Motor neuron (in vitro differentiated cells): ENCODE data around the gene TSHZ2. TPM values are rescaled to one million over a fixed set of nuclear protein-coding genes. Genes with fewer than 3 reads are reported as not detected.

Source experiments
- ATAC-seq, 8 experiments: fragments of 200-7000 bp; cut with Tn5 transposase; replicated peaks in 6 of 8; 2 replicates each; pipeline ENCODE4 v1.8.0; 2021; ENCODE audit warnings: mild to moderate bottlenecking in 8 of 8, moderate library complexity in 8 of 8
- H3K27ac ChIP-seq, 2 donors: fragments of 250-450 bp; sonication (Bioruptor Pico); 2 replicates each; pipeline ENCODE4 v1.9.0; 2021; ENCODE audit warnings: antibody characterized with exemption in 2 of 2, mild to moderate bottlenecking in 2 of 2, moderate library complexity in 1 of 2
- H3K4me1 ChIP-seq, 2 donors: fragments of 250-450 bp; sonication (Bioruptor Pico); replicated peaks in 1 of 2; 2 replicates each; pipeline ENCODE4 v1.6.1; 2021; ENCODE audit warnings: antibody characterized with exemption in 2 of 2, mild to moderate bottlenecking in 2 of 2, moderate library complexity in 1 of 2
- H3K4me3 ChIP-seq, 5 donors: fragments of 250-450 bp; sonication (Bioruptor Pico); 2 replicates each; pipeline ENCODE4 v1.9.0; 2021; ENCODE audit warnings: antibody characterized with exemption in 5 of 5, mild to moderate bottlenecking in 5 of 5, moderate library complexity in 4 of 5
- WGBS, 10 experiments: fragments of 450-650 bp; shearing (Covaris generic); methylation state at CpG; one replicate each; pipeline ENCODE4 v1.0.0; 2022; 5-methylcytosine and 5-hydroxymethylcytosine counted together
- in situ Hi-C, 9 experiments: fragments of 400-800 bp; cut with MboI; loops; one replicate each; pipeline ENCODE4 v1.15.0; 2021; ENCODE audit warnings: low sequenced_read_pairs in 9 of 9, low pct_unique_long_range_greater_than_20kb in 2 of 9; ENCODE audit not compliant: unreplicated experiment in 9 of 9
- total RNA-seq, 8 experiments: library from RNA; unstranded; fragments of 300-600 nt; gene quantifications; 2 replicates each; pipeline versions ENCODE4 v1.2.3 to v1.2.4, GENCODE V29; 2022

TSHZ2 gene
- total RNA-seq, 8 experiments from 2014 or later: 11.4 to 125 (median 47.7) TPM

DNA sequence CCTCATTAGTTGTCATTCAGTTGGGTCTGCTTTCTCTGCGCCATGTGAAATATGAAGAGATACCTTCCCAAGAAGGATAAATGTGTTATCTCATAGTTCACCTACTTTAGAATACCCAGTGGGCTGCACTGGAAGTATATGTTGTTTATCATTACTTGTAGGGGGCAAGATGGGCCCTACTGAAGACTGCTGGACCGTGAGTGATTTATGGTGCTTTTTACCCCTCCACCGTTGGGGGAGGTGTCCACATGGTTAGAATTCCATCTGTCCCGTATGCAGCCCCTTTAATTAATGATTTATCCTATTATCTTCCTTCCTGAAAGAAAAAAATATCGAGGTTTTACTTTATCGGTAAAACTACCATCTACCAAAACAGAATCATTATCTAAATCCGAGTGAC lies 97.0 kb downstream of the TSHZ2 start:
- Histone ChIP-seq H3K27ac (no peak overlapping the region), H3K4me1 (peaks cover 34 to 43% of the 10 kb centered on the region in 2 donors), H3K4me3 (no peak overlapping the region)
- ATAC-seq: peak in 2 of 8 experiments; percentile 18 to 26
- WGBS, 10 experiments: 47 to 97% (median 72%) methylated on average over 2 to 7 of the region's 7 CpGs; no CpG with 5 or more reads in 1 of the 10 experiments
- in situ Hi-C loops: no loop called here

DNA sequence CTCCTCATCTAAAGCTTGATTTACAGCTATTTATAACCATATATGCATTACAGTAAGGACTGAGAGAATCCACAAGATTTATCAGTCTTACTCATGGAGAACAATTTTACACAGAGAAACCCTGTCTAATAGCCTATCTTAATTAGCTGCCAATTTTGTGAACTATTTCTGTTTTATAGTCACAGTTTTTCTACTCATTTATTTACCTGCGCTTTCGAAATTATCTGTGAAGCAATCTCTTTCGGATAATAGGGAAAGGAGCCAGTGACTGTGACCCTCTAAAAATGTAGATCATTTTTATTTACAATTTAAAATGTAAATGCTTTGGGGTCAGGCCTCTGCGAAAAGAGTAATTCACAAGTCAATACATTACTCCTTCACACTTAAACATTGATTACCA lies 98.1 kb downstream of the TSHZ2 start:
- 0 to 89% (median 73%) methylated on average over 1 to 4 of the region's 4 CpGs; no CpG with 5 or more reads in 2 of the 10 experiments for WGBS, 10 experiments

DNA sequence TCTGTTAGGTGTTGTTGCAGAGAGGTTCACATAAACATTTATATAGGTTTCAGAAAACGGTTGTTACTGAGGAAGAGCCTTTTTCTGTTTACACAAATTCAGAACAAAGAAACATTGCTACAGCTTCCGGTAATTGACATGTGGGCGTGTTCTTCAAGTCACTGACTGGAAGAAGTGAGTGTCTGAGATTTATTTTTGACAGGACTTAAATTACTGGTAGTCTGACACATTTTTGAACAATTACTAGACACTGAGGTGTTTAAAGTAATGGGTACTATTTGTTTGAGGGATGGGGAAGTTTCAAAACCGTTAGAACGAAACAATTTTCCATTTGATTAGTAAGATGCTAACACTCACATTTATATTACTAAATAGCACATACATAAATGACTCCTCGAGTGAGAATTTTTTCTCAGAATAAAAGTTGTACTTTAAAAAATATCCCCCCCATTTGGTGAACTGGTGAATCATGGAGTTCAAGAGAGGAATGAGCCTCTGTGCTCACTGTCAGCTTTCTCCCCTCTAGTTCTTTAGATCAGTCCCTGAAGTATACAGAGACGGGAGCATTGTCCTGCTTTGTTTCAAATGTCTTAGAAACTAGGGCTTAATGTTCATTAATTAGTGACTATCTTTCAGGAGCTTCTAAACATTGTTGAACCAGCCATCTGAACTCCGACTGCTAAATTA lies 98.7 kb downstream of the TSHZ2 start:
- ATAC-seq: peak; percentile 30 to 93 (median 42)
- 0 to 85% (median 60%) methylated on average over 1 to 7 of the region's 8 CpGs for WGBS, 10 experiments
- in situ Hi-C loops: no loop called here

More for the DNA sequence above, 98.1 kb downstream of the TSHZ2 start:
- Histone ChIP-seq H3K4me1 (peaks cover 34 to 37% of the 10 kb centered on the region in 2 donors), H3K4me3 (no peak overlapping the region), H3K27ac (no peak overlapping the region)
- in situ Hi-C loops: no loop called here
- ATAC-seq: peak in 4 of 8 experiments; percentile 31 to 46 (median 40)

DNA sequence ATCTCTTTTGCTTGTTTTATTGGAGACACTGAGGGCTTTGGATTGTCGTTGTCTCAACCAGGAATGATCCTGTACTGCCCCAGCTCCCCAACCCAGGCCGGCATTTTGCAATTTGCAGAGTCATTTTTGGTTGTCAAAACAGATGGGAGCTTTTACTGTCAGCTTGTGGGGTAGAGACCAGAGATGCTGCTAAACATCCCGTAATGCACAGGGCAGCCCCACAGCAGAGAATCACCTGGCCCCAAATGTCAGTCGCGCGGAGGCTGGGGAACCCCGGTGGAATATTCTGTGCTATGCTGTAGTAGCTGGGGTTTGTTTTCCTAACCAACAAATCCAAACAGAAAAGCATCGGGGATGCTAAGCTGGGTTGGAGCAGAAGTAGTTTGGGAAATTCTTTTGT lies 99.7 kb downstream of the TSHZ2 start:
- WGBS, 10 experiments: 72 to 100% (median 97%) methylated on average over 1 to 6 of the region's 8 CpGs
- no peak for ATAC-seq
- Histone ChIP-seq H3K4me3 (no peak overlapping the region), H3K4me1 (peaks cover 37 to 38% of the 10 kb centered on the region in 2 donors), H3K27ac (no peak overlapping the region)
- in situ Hi-C loops: no loop called here

More for the DNA sequence above, 98.7 kb downstream of the TSHZ2 start:
- H3K4me3 ChIP-seq: no peak overlapping the region
- H3K4me1 ChIP-seq: peaks cover 34 to 37% of the 10 kb centered on the region in 2 donors
- no peak overlapping the region for H3K27ac ChIP-seq

DNA sequence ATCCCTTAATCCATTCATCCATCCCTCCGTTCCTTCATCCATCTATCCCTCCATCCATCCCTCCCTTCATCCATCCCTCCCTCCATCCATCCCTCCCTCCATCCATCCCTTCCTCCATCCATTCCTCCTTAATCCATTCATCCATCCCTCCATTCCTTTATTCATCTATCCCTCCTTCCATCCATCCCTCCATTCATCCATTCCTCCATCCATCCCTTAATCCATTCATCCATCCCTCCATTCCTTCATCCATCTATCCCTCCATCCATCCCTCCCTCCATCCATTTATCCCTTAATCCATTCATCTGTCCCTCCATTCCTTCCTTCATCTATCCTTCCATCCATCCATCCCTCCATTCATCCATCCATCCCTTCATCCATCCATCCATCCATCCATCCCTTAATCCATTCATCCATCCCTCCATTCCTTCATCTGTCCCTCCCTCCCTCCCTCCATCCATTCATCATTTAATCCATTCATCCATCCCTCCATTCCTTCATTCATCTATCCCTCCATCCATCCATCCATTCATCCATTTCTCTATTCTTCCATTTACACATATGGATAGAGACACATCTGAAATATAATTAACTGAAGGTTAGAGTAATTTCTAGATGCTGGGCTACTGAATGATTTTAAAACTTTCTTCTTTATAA lies 100.9 kb downstream of the TSHZ2 start:
- H3K27ac ChIP-seq: no peak overlapping the region
- ATAC-seq: no peak
- H3K4me1 ChIP-seq: peaks cover 46 to 51% of the 10 kb centered on the region in 2 donors
- H3K4me3 ChIP-seq: no peak overlapping the region
- 71 to 100% (median 100%) methylated on average over 1 of the region's 1 CpG; no CpG with 5 or more reads in 4 of the 10 experiments for WGBS, 10 experiments
- in situ Hi-C loops: no loop called here

DNA sequence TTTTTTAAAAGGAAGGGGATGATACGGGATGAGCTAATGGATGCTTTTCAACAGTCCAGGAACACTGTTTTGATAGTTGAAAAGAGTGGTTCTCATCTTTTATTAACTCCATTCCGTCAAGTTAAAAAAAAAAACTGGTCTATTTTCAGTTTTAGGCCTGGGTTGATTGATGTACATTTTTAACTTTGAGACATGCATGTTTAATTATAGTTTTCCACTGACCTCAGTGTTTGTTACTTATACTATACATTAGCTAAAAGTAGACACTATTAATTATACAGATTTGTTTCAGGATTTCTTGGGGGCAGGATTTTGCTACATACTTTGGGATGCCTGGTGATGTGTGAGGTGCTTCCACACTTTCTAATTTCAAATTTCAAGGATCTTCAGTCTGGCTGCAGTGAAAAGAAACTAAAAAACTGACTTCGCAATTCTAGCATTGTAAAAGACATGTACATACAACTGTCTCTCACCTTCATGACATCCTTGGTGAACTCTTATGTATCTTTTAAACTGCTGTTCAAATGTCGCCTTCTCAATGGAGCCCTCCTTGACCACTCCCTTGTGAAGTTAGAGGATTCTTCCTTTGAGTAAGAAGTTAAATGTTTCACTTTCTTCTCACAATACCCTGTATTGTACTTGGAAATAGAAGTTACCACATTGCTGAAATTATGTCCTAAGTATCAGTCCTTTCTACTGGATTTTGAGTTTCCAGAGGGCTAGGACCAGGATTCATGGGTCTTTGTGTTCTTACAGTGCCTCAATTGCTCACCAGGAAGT lies 101.7 kb downstream of the TSHZ2 start:
- no peak for ATAC-seq
- Histone ChIP-seq H3K27ac (no peak overlapping the region), H3K4me3 (no peak overlapping the region), H3K4me1 (peaks cover 44 to 45% of the 10 kb centered on the region in 2 donors)
- 74 to 100% (median 91%) methylated on average over 1 to 4 of the region's 4 CpGs for WGBS, 10 experiments
- in situ Hi-C loops: no loop called here

DNA sequence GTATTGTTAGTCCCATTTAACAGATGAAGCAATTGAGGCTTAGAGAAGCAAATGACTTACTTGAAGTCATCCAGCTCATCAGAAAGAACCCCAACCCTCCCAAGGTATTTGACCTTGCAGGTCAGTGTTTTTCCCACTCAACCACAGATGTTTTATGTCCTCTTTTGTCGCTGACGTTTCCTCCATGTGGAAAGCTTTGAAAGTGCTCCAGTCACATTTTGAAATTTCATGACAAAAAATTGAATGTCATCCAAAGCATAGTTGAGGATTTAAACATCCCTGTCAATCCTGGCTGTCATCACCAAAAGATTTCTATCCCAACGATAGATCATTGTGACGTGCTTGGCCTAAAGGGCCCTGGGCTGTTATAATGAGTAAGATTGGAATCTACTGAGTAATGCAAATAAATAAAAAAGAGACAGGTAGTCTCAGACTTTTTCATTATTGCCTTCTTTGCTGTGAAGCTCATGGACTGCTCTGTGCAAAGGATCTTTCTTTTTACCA lies 102.7 kb downstream of the TSHZ2 start:
- WGBS, 10 experiments: 0 to 95% (median 73%) methylated on average over 2 to 4 of the region's 4 CpGs; no CpG with 5 or more reads in 4 of the 10 experiments
- peaks cover 34 to 37% of the 10 kb centered on the region in 2 donors for H3K4me1 ChIP-seq
- no peak overlapping the region for H3K27ac ChIP-seq
- ATAC-seq: no peak
- in situ Hi-C loops: no loop called here
- no peak overlapping the region for H3K4me3 ChIP-seq

DNA sequence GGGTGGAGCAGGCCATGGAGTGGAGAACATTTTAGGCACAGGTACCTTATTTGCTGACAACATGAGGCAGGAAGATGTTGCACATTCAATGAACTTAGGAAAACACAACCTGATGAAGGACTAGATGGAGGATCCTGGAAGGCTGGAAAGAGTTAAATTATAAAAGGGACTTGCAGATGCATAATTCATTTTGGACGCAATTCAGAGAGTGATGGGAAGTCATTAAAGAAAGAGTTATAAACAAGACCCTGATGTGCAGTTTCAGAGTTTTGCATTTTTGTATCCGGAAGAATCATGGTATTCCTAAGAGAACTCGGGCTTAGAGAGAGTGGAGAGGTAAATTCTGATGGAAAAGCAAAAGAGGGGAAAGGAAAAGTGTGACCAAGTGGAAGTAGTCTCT lies 104.5 kb downstream of the TSHZ2 start:
- Histone ChIP-seq H3K27ac (no peak overlapping the region), H3K4me3 (no peak overlapping the region), H3K4me1 (peaks cover 15 to 19% of the 10 kb centered on the region in 2 donors)
- in situ Hi-C loops: no loop called here
- peak in 1 of 8 experiments; percentile 68 for ATAC-seq
- 0 to 100% (median 79%) methylated on average over 2 to 3 of the region's 3 CpGs; no CpG with 5 or more reads in 2 of the 10 experiments for WGBS, 10 experiments

DNA sequence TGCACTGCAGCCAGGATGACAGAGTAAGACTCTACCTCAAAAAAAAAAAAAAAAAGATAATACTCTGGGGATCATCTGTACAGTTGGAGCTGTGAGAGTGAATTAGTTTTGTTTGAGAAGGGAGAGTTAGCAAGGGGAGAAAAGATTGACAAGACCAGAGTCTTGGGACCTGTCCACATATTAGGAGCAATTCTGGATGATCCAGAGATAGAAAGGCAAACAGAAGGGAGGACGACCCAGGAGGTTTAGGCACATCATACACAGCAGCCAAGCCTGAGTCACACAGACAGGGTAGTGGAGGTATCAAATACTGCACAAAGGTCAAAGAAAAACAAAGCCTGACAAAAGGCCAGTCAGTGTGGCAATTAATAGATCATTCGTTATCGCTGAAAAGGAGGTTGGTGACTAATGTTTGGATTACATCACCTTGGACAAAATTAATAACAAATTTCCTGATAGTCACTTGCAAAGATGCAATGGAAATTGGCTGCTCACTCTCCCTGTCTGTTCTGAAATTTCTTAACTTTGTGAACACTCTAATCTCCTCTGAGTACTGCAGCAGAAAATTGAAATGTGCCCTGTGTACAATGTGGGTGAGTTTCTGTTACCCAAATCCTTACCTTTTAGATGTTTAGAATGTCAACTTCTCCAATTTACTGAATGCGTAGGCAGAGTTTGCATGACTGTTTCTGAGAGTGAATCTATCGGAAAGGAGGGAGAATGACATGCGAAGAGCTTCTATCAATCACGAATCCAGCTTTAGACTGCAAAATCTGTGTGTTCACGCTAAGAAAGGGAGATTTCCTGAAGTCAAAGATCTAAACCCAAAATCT lies 105.4 kb downstream of the TSHZ2 start:
- 46 to 97% (median 81%) methylated on average over 1 to 8 of the region's 8 CpGs for WGBS, 10 experiments
- peak in 6 of 8 experiments; percentile 46 to 99 (median 98) for ATAC-seq
- no peak overlapping the region for H3K27ac ChIP-seq
- H3K4me3 ChIP-seq: no peak overlapping the region
- H3K4me1 ChIP-seq: peaks cover 14 to 17% of the 10 kb centered on the region in 2 donors
- in situ Hi-C loops: no loop called here

DNA sequence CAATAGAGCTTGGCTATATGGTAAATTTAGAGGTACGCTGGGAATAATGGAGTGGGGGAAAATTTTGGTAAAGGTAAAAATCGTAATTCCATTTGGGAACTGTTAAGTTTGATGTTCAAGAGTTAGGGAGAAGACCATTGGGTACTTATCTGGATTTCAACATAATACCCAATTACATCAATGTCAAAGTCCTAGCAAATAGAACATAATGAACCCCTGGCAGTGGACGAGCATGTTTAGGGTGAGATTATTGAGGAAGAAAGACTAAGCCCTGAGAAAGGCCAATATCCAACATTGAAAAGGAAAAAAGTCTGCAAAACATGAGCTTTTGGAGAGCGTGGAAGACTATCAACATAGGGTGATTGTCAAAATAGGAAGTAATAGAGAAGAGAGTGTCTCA lies 106.6 kb downstream of the TSHZ2 start:
- no peak for ATAC-seq
- Histone ChIP-seq H3K4me3 (no peak overlapping the region), H3K27ac (no peak overlapping the region), H3K4me1 (peaks cover 13 to 17% of the 10 kb centered on the region in 2 donors)
- WGBS, 10 experiments: 74 to 97% (median 92%) methylated on average over 1 to 4 of the region's 4 CpGs
- in situ Hi-C loops: no loop called here

DNA sequence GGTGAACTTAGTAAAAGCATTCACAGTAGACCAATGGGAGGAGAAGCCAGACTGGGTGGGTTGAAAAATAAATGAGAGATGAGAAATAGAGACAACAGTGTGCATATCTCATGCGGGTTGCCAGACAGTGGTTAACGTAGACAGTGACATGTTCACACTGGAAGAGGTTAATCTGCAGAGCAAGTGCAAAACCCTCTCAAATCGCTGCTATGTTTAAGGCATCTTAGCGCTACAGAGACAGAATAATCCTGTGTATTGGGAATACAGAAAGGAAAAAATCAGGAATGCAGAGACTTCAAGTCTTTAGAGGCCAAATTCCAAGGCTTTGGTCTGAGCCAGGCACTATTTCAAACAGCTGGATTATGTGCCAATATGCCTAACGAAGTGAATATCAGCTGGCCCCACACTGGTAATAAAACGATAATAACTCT lies 107.1 kb downstream of the TSHZ2 start:
- in situ Hi-C loops: no loop called here
- H3K27ac ChIP-seq: no peak overlapping the region
- 3 to 100% (median 93%) methylated on average over 1 to 6 of the region's 6 CpGs; no CpG with 5 or more reads in 1 of the 10 experiments for WGBS, 10 experiments
- peaks cover 13 to 17% of the 10 kb centered on the region in 2 donors for H3K4me1 ChIP-seq
- peak in 1 of 8 experiments; percentile 72 for ATAC-seq
- no peak overlapping the region for H3K4me3 ChIP-seq
